Gastroesophageal sphincter (tissue), 4 donors: ENCODE results near the gene CIB2. TPM values are rescaled to one million over a fixed set of nuclear protein-coding genes. Genes with fewer than 3 reads are reported as not detected.
"Not testable (repeated sequence)": the region's sequence is repeated elsewhere in the genome, so short reads cannot be mapped to it uniquely, and the experiment has no call there.

ENCODE experiments used
- ATAC-seq: fragments of 150-250 bp; one replicate; pipeline ENCODE4 v1.9.1; 2016; ENCODE audit warnings: mild to moderate bottlenecking, moderate library complexity
- H3K27ac ChIP-seq, 4 donors: fragments of 200-600 bp; sonication (generic) in 3 of 4; 1 replicate in 3 of 4; 2 replicates in 1 of 4; pipeline ENCODE4 v1.5.1; 2016 to 2019
- H3K27me3 ChIP-seq: fragments of 200-600 bp; sonication (generic); one replicate; pipeline ENCODE4 v1.5.1; 2019
- H3K36me3 ChIP-seq, 2 donors: fragments of 200-600 bp; sonication (generic); one replicate each; pipeline ENCODE4 v1.5.1; 2019; ENCODE audit warnings: control low read depth in 1 of 2
- H3K4me1 ChIP-seq, 3 donors: fragments of 200-600 bp; sonication (generic); 1 replicate in 2 of 3; 2 replicates in 1 of 3; pipeline ENCODE4 v1.5.1; 2016 to 2019; ENCODE audit warnings: control low read depth in 2 of 3
- H3K4me3 ChIP-seq, 2 donors: fragments of 200-600 bp; sonication (generic); one replicate each; pipeline ENCODE4 v1.5.1; 2019; ENCODE audit warnings: mild to moderate bottlenecking in 1 of 2, moderate library complexity in 1 of 2
- H3K9me3 ChIP-seq, 3 donors: fragments of 200-600 bp; sonication (generic); one replicate each; pipeline ENCODE4 v1.5.1; 2017 to 2019; ENCODE audit warnings: control low read depth in 2 of 3
- CTCF ChIP-seq, 4 experiments: fragments of 200-600 bp in 2 of 4; fragments of 450-650 bp in 2 of 4; sonication (generic) in 1 of 4; IDR thresholded peaks; one replicate each; pipeline ENCODE4 v1.5.1; 2017 to 2019; ENCODE audit warnings: antibody characterized with exemption in 4 of 4, mild to moderate bottlenecking in 2 of 4, moderate library complexity in 2 of 4
- EP300 ChIP-seq: sonication (generic); formaldehyde crosslinking; IDR thresholded peaks from one replicate; pipeline ENCODE4 v1.6.1; 2017; ENCODE audit warnings: antibody characterized with exemption, mild to moderate bottlenecking
- POLR2A ChIP-seq, 2 donors: fragments of 450-650 bp; IDR thresholded peaks; one replicate each; pipeline ENCODE4 v1.6.1; 2017; ENCODE audit warnings: antibody characterized with exemption in 2 of 2, mild to moderate bottlenecking in 2 of 2, moderate library complexity in 1 of 2
- POLR2AphosphoS5 ChIP-seq: sonication (generic); formaldehyde crosslinking; IDR thresholded peaks from one replicate; pipeline ENCODE4 v1.6.1; 2017; ENCODE audit warnings: antibody characterized with exemption
- WGBS, 2 donors: methylation state at CpG; one replicate each; pipeline ENCODE4 v1.1.5; 2018; ENCODE audit warnings: low coverage in 1 of 2; 5-methylcytosine and 5-hydroxymethylcytosine counted together
- total RNA-seq, 4 donors: library from RNA; depleted of rRNA; stranded (reverse); fragments of >200 nt; gene quantifications; one replicate each; pipeline ENCODE4 v1.1.0, GENCODE V29; 2016

The CIB2 gene
- total RNA-seq, 4 donors from 2014 or later, result 3.0 to 17.4 (median 8.8) TPM

- Histone ChIP-seq H3K27ac (no peak overlapping the region), H3K4me1 (peaks cover 0 to 45% (median 5%) of the 10 kb centered on the region in 3 donors), H3K9me3 (no peaks in the 10 kb centered on the region), H3K4me3 (no peak overlapping the region), H3K36me3 (peaks cover 0 to 45% of the 10 kb centered on the region in 2 donors), H3K27me3 (no peaks in the 10 kb centered on the region)
- TF ChIP-seq POLR2AphosphoS5 (no peak), CTCF (IDR thresholded peaks at IDR 0.05) (no peak), POLR2A (IDR thresholded peaks at IDR 0.05) (no peak), EP300 (no peak)
- ATAC-seq, result no peak
- WGBS, 2 donors, result 81 to 83% methylated on average over 3 of the region's 3 CpGs
These were observed 23.7 kb upstream of the CIB2 start for GRCh38 chr15:78154955-78155354.

- H3K9me3 ChIP-seq, H3K4me3 ChIP-seq, H3K27ac ChIP-seq, H3K27me3 ChIP-seq, ATAC-seq, H3K36me3 ChIP-seq: not testable (repeated sequence)
- peaks cover 0 to 53% (median 6%) of the 10 kb centered on the region in 3 donors for H3K4me1 ChIP-seq
- WGBS, 2 donors, result 100% methylated on average over 4 of the region's 8 CpGs; no CpG with 5 or more reads in 1 of the 2 donors
These were observed 19.8 kb upstream of the CIB2 start for GRCh38 chr15:78151075-78151474.

- H3K27ac ChIP-seq, result peak overlapping the region; percentile 45 to 93 (median 92)
- ATAC-seq, result no peak
These were observed 18.8 kb upstream of the CIB2 start for GRCh38 chr15:78149805-78150751.

GRCh38 chr15:78149068-78149804, 18.0 kb upstream of the CIB2 start, which contains the start of gene IDH3A:
Gene IDH3A, plus strand, starts transcription at chr15:78149362. Its CDS starts 42 bp downstream, at chr15:78149404.
- WGBS, 2 donors, result 0% methylated on average over 18 of the region's 79 CpGs; no CpG with 5 or more reads in 1 of the 2 donors
- peak within 1 kb of the TSS; percentile 52 to 89 for H3K4me3 ChIP-seq
- no peaks in the 10 kb centered on the region for H3K36me3 ChIP-seq
- H3K9me3 ChIP-seq, result no peaks in the 10 kb centered on the region
- TF ChIP-seq CTCF (IDR thresholded peaks at IDR 0.05), result no peak
- peak; percentile 94 for TF ChIP-seq POLR2AphosphoS5
- peak; percentile 87 to 88 for TF ChIP-seq POLR2A (IDR thresholded peaks at IDR 0.05)
- peak within 1 kb of the TSS; percentile 45 to 93 (median 92) for H3K27ac ChIP-seq
- peaks cover 0 to 35% (median 4%) of the 10 kb centered on the region in 3 donors for H3K4me1 ChIP-seq
- H3K27me3 ChIP-seq, result no peaks in the 10 kb centered on the region
- ATAC-seq, result peak; percentile 97

More at GRCh38 chr15:78149805-78150751, 18.8 kb upstream of the CIB2 start:
- 12 to 21% methylated on average over 7 to 11 of the region's 20 CpGs for WGBS, 2 donors
- Histone ChIP-seq H3K36me3 (no peaks in the 10 kb centered on the region), H3K27me3 (no peaks in the 10 kb centered on the region), H3K4me1 (peaks cover 0 to 43% (median 4%) of the 10 kb centered on the region in 3 donors), H3K9me3 (no peaks in the 10 kb centered on the region), H3K4me3 (peak overlapping the region; percentile 52 to 89)
- TF ChIP-seq CTCF (IDR thresholded peaks at IDR 0.05) (no peak), EP300 (no peak), POLR2AphosphoS5 (no peak), POLR2A (IDR thresholded peaks at IDR 0.05) (no peak)

GRCh38 chr15:78148392-78149067, 17.3 kb upstream of the CIB2 start:
- peak overlapping the region; percentile 52 to 89 for H3K4me3 ChIP-seq
- peak overlapping the region in 3 of 4 donors; percentile 21 to 93 (median 91) for H3K27ac ChIP-seq
- WGBS, 2 donors, result 20 to 23% methylated on average over 12 to 13 of the region's 14 CpGs
- TF ChIP-seq POLR2AphosphoS5 (no peak), POLR2A (IDR thresholded peaks at IDR 0.05) (no peak)
- ATAC-seq, result no peak
- H3K9me3 ChIP-seq, result no peaks in the 10 kb centered on the region
- no peaks in the 10 kb centered on the region for H3K27me3 ChIP-seq
- peaks cover 0 to 30% (median 4%) of the 10 kb centered on the region in 3 donors for H3K4me1 ChIP-seq
- H3K36me3 ChIP-seq, result no peaks in the 10 kb centered on the region
